Ishikawa (cell line): ENCODE data around the gene GDPD5.

Experiments used
- CEBPB ChIP-seq: IDR thresholded peaks from 2 replicates; pipeline ENCODE4 v1.6.1; 2012
- CREB1 ChIP-seq: IDR thresholded peaks from 2 replicates; pipeline ENCODE4 v1.6.1; 2012; ENCODE audit warnings: low read depth
- EGR1 ChIP-seq: IDR thresholded peaks from 2 replicates; pipeline ENCODE4 v1.6.1; 2012
- EP300 ChIP-seq: IDR thresholded peaks from 2 replicates; pipeline ENCODE4 v1.6.1; 2012; ENCODE audit warnings: borderline replicate concordance
- FOXM1 ChIP-seq: IDR thresholded peaks from 2 replicates; pipeline ENCODE4 v1.6.1; 2012; ENCODE audit warnings: low read depth, borderline replicate concordance
- NFIC ChIP-seq: IDR thresholded peaks from 2 replicates; pipeline ENCODE4 v1.6.1; 2012
- RAD21 ChIP-seq: IDR thresholded peaks from 2 replicates; pipeline ENCODE4 v1.6.1; 2012; ENCODE audit warnings: low read depth
- TAF1 ChIP-seq: IDR thresholded peaks from 2 replicates; pipeline ENCODE4 v1.6.1; 2012; ENCODE audit warnings: low read depth, mild to moderate bottlenecking
- TCF12 ChIP-seq: IDR thresholded peaks from 2 replicates; pipeline ENCODE4 v1.6.1; 2012; ENCODE audit warnings: low read depth
- TEAD4 ChIP-seq: IDR thresholded peaks from 2 replicates; pipeline ENCODE4 v1.6.1; 2012
- YY1 ChIP-seq: IDR thresholded peaks from 2 replicates; pipeline ENCODE4 v1.6.1; 2012; ENCODE audit warnings: low read depth
- ZBTB7A ChIP-seq: IDR thresholded peaks from 2 replicates; pipeline ENCODE4 v1.6.1; 2012; ENCODE audit warnings: low read depth
- TF ChIP-seq, protein P1 (sequence below): IDR thresholded peaks from 2 replicates; pipeline ENCODE4 v1.6.1; 2012
- TF ChIP-seq, protein P2 (sequence below): IDR thresholded peaks from 2 replicates; pipeline ENCODE4 v1.6.1; 2012
- TF ChIP-seq, protein P3 (sequence below): IDR thresholded peaks from 2 replicates; pipeline ENCODE4 v1.6.1; 2012; ENCODE audit warnings: low read depth, mild to moderate bottlenecking

The GDPD5 gene

GRCh38 chr11:75562836-75563484 is 37.2 kb upstream of the GDPD5 start:
- TF ChIP-seq CEBPB (no peak), NFIC (no peak), FOXM1 (no peak), ZBTB7A (0 out of 2 replicates have a peak, but pooled peaks have one; percentile 47), EP300 (0 out of 2 replicates have a peak, but pooled peaks have one; percentile 14)

DNA sequence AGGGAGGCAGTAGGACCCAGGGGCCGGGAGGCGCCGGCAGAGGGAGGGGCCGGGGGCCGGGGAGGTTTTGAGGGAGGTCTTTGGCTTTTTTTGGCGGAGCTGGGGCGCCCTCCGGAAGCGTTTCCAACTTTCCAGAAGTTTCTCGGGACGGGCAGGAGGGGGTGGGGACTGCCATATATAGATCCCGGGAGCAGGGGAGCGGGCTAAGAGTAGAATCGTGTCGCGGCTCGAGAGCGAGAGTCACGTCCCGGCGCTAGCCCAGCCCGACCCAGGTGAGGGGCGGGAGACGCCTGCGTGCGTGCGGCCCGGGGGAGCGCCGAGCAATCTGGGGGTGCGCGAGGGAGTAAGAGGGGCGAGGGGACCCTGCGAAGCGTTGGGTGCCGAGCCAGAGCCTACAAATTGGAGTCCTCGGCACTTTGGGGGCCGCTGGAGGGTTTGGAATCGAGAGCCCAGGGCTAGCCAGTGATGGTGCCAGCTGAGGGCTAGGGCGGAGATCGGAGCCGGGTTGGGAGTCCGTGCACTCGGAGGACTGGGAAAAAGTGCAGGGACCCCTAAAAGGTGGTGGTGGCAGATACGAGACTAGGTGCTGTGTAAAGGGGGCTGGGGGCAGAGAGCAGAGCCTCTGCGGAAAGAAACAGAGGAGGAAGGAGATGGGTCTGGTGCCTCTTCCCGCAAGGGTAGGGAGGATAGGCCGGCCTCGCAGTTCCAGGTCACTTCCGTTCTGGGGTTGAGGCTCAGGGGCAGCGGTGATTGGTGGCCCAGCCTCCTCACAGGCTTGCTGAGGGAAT is 36.5 kb upstream of the GDPD5 start, which contains the start of gene SERPINH1:
Gene SERPINH1 (plus strand): TSS at position 206 of the 788 bp plus-strand sequence. CDS start 4,097 bp downstream, outside the sequence.
- TF ChIP-seq FOXM1 (no peak), CREB1 (0 out of 2 replicates have a peak, but pooled peaks have one; percentile 21), RAD21 (no peak), TAF1 (no peak; the same call in none of the 2 replicates), TEAD4 (no peak), YY1 (no peak), EGR1 (no peak), TCF12 (0 out of 2 replicates have a peak, but pooled peaks have one; percentile 11), NFIC (no peak; the same call in 1 of the 2 replicates), EP300 (no peak), ZBTB7A (0 out of 2 replicates have a peak, but pooled peaks have one; percentile 43), CEBPB (no peak)
- TF ChIP-seq, protein P1, sequence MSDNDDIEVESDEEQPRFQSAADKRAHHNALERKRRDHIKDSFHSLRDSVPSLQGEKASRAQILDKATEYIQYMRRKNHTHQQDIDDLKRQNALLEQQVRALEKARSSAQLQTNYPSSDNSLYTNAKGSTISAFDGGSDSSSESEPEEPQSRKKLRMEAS = peak; percentile 53; the same call in 1 of the 2 replicates
- TF ChIP-seq, protein P2, sequence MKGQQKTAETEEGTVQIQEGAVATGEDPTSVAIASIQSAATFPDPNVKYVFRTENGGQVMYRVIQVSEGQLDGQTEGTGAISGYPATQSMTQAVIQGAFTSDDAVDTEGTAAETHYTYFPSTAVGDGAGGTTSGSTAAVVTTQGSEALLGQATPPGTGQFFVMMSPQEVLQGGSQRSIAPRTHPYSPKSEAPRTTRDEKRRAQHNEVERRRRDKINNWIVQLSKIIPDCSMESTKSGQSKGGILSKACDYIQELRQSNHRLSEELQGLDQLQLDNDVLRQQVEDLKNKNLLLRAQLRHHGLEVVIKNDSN = no peak

DNA sequence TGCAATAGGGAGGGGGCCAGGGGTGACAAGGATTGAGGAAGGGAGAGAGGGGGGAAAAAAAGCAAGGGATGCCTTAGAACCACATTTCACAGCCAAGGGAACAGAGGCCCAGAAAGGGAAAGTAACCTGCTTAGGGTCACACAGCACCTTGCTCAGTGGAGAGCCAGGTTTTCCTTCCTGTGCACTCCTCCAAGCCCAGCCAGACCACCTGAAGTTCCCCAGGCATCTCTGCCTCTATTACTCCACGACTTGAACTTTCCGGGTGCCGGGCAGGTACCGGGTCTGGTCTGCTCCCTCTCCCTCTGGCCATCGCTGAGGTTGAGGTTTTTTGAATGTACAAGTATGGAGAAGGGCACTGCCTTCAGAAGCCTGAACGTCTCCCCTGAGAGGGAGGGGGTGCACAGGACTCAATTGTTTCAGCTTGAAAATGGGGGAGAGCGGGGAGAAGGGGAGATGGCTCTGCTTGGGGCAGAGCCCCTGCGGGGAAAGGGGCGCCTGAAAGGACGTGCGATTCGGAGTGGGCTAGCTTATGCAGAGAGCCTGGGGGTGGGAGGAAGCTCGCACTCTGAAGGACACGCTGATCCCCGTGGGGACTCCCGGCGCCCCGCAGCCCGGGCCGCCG is 35.8 kb upstream of the GDPD5 start:
- TF ChIP-seq RAD21 (no peak), CREB1 (no peak), FOXM1 (no peak), YY1 (no peak), EP300 (no peak), NFIC (no peak), ZBTB7A (no peak), TEAD4 (no peak), TCF12 (no peak), TAF1 (no peak), CEBPB (no peak), EGR1 (no peak)
- TF ChIP-seq, protein P2 = no peak
- TF ChIP-seq, protein P1 = no peak
- TF ChIP-seq, protein P3, sequence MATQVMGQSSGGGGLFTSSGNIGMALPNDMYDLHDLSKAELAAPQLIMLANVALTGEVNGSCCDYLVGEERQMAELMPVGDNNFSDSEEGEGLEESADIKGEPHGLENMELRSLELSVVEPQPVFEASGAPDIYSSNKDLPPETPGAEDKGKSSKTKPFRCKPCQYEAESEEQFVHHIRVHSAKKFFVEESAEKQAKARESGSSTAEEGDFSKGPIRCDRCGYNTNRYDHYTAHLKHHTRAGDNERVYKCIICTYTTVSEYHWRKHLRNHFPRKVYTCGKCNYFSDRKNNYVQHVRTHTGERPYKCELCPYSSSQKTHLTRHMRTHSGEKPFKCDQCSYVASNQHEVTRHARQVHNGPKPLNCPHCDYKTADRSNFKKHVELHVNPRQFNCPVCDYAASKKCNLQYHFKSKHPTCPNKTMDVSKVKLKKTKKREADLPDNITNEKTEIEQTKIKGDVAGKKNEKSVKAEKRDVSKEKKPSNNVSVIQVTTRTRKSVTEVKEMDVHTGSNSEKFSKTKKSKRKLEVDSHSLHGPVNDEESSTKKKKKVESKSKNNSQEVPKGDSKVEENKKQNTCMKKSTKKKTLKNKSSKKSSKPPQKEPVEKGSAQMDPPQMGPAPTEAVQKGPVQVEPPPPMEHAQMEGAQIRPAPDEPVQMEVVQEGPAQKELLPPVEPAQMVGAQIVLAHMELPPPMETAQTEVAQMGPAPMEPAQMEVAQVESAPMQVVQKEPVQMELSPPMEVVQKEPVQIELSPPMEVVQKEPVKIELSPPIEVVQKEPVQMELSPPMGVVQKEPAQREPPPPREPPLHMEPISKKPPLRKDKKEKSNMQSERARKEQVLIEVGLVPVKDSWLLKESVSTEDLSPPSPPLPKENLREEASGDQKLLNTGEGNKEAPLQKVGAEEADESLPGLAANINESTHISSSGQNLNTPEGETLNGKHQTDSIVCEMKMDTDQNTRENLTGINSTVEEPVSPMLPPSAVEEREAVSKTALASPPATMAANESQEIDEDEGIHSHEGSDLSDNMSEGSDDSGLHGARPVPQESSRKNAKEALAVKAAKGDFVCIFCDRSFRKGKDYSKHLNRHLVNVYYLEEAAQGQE = no peak

DNA sequence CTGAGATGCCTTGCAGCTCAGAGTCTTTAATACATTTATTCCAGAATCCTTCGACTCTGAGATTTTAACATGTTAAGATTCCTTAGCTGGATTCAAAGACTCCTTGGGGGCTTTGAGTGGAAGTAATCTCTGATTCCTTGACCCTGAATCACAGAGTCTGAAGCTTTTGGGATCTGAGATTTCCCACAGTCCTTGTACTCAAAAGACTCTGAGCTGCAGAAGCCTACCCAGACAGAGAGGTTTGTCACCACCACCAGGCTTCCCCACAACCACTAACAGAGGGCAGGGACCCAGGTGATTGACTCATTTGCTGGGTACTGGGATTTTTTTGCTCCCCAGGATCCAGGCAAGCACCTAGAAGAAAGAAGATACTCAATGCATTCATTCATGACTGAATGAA is 34.9 kb upstream of the GDPD5 start:
- TF ChIP-seq TAF1 (no peak), RAD21 (no peak)

DNA sequence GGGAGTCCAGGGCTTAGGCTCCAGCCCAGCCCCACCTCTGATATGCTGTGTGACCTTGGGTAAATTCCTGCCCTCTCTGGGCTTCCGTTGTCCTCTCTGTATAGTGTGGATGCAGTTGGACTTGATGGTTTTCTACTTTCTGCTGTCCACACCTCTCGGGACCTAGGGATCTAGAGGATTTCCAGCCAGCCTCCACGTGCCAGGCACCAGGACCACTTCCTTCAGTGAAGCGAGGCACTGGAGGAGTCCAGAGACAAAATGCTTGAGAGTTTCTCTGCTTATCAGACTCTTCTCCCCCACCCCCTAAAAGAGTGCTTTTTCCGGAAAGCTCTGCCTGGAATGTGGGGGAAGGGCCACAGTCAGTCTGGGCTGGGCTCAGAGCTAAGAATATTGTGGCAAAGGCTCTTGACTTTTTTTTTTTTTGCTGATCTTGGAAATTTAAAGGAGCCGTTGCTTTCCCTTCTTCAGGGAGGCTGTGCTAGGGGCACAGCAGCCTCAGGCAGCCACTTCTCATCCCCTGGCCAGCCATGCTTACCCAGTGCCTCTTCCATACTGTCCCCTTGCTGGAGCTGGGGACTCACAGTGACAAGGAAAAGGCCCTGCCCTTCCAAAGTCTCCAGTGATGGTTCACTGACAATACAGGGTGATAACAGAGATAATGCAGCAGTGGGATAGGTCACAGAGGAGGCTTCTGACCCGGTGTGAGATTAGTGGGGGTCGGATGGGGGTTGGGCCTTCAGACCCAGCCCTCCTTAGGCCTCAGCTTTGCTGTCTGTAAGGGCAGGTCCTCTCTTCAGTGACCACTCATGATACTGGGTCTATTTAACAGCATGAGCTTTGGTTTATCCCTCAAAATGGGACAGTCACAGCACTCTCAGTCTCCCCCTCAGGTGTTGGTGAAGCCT is 33.5 kb upstream of the GDPD5 start:
- TF ChIP-seq YY1 = no peak

DNA sequence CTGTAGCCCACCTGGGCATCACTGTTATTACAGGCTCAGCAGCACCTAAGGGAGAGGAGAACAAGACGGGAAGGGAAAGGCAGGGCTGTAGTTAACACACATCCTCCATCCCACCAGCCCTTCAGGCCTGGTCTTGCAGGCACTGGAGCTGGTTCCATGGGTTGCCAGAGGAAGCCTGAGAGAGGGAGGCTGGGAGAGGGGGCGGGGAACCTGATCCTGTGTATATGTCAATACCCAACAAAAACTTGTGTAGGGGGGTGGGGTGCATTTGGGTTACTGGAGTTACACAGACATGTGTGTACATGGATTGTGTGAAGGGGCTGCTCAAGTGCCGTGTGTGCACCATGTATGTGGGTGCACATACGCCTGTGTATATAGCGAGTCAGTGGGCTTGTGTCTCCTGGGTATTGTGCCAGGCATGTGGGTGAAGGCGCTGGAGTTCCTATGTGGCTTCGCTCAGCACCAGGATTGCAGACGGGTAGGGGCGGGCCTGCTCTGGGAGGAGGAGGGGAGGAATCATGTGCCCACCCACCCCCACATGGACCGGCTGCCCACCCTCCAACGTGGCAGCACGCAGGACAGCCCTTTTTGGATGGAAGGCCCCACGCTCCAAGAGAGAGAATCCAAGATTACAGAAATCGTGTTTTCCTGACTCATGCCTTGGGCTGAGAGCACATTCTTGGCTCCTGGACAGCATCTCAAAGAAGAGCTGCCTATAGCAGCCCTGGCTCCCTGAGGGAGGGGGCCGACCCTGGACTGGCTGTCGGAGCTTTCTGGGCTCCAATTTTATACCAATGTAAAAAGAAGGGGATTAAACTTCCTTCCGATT is 32.1 kb upstream of the GDPD5 start:
- TF ChIP-seq EGR1 = no peak
- no peak for TF ChIP-seq RAD21
- no peak for TF ChIP-seq ZBTB7A
- TF ChIP-seq CEBPB = no peak
- TF ChIP-seq TCF12 = no peak
- TF ChIP-seq TEAD4 = no peak
- TF ChIP-seq YY1 = no peak
- no peak for TF ChIP-seq FOXM1
- TF ChIP-seq, protein P1 = no peak
- TF ChIP-seq, protein P2 = no peak
- TF ChIP-seq, protein P3 = no peak
- TF ChIP-seq CREB1 = no peak
- no peak for TF ChIP-seq EP300
- no peak for TF ChIP-seq NFIC
